Mammary epithelial cell (primary cell): ENCODE results near the gene SCYGR7.

Experiments
- CTCF ChIP-seq, 2 donors: IDR thresholded peaks in 1 of 2; conservative IDR thresholded peaks in 1 of 2; 2 replicates each; pipeline ENCODE4 v1.5.1; 2011 to 2012; ENCODE audit warnings: inconsistent platforms in 2 of 2, low read length in 2 of 2, mild to moderate bottlenecking in 2 of 2, control low read depth in 1 of 2, low read depth in 1 of 2; ENCODE audit not compliant: insufficient read depth in 1 of 2; ENCODE audit errors: extremely low read depth in 1 of 2
- EZH2 ChIP-seq: IDR thresholded peaks from 2 replicates; pipeline ENCODE4 v1.6.1; 2012; ENCODE audit warnings: low read length, inconsistent platforms, borderline replicate concordance

DNA sequence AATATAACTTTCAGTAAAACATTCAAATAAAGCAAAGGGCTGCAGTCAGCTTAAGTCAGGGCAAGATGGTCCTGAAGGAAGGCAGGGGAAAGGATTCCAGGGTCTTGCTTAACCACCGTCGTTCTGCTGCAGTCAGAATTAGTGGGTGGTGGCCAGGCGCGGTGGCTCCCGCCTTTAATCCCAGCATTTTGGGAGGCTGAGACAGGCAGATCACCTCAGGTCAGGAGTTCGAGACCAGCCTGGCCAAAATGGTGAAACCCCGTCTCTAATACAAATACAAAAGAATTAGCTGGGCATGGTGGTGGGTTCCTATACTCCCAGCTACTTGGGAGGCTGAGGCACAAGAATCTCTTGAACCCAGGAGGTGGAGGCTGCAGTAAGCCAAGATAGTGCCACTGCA is 17.1 kb upstream of the SCYGR7 start:
- TF ChIP-seq CTCF (conservative IDR thresholded peaks at IDR 0.05 in 1 of 2, IDR thresholded peaks at IDR 0.05 in 1 of 2; ENCODE audit: extremely low read depth in 1 of 2, insufficient read depth in 1 of 2, low read depth in 1 of 2, low read length in 2 of 2) (no peak), EZH2 (no peak)
